MM.1S (cell line): Measurements from ENCODE around the gene ATP8A1.

ENCODE experiments used
- EZH2 ChIP-seq: fragments of 300-600 bp; sonication (generic); optimal IDR thresholded peaks from 2 replicates; pipeline ENCODE3; 2017; ENCODE audit warnings: low read depth, mild to moderate bottlenecking, antibody characterized with exemption, low read length, mixed read lengths
- TF ChIP-seq, protein P1 (sequence below): fragments of 300-600 bp; sonication (generic); IDR thresholded peaks from 2 replicates; pipeline ENCODE4 v1.5.1; 2016; ENCODE audit warnings: antibody characterized with exemption, low read length, mixed read lengths

GRCh38 chr4:42558156-42558555 is 98.7 kb downstream of the ATP8A1 start:
- TF ChIP-seq EZH2 = no peak
- TF ChIP-seq, protein P1, sequence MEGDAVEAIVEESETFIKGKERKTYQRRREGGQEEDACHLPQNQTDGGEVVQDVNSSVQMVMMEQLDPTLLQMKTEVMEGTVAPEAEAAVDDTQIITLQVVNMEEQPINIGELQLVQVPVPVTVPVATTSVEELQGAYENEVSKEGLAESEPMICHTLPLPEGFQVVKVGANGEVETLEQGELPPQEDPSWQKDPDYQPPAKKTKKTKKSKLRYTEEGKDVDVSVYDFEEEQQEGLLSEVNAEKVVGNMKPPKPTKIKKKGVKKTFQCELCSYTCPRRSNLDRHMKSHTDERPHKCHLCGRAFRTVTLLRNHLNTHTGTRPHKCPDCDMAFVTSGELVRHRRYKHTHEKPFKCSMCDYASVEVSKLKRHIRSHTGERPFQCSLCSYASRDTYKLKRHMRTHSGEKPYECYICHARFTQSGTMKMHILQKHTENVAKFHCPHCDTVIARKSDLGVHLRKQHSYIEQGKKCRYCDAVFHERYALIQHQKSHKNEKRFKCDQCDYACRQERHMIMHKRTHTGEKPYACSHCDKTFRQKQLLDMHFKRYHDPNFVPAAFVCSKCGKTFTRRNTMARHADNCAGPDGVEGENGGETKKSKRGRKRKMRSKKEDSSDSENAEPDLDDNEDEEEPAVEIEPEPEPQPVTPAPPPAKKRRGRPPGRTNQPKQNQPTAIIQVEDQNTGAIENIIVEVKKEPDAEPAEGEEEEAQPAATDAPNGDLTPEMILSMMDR = no peak
